Body of pancreas (tissue), 4 donors: ENCODE measurements around the gene C1orf167. TPM values are rescaled to one million over a fixed set of nuclear protein-coding genes. Genes with fewer than 3 reads are reported as not detected.

ENCODE experiments used
- ATAC-seq: fragments of 150-250 bp; one replicate; pipeline ENCODE4 v1.9.1; 2016
- DNase-seq, 4 donors: peaks; one replicate each; pipeline ENCODE4 v3.0.0-alpha.2; 2019
- H3K27ac ChIP-seq, 4 donors: fragments of 200-600 bp; sonication (generic); 1 replicate in 3 of 4; 2 replicates in 1 of 4; pipeline versions ENCODE4 v1.5.1 to v1.6.1; 2016 to 2019; ENCODE audit warnings: mild to moderate bottlenecking in 1 of 4, mixed read lengths in 1 of 4, moderate library complexity in 1 of 4
- H3K27me3 ChIP-seq, 2 donors: fragments of 200-600 bp; sonication (generic); one replicate each; pipeline ENCODE4 v1.6.0; 2016; ENCODE audit warnings: mild to moderate bottlenecking in 1 of 2
- H3K36me3 ChIP-seq, 2 donors: fragments of 200-600 bp; sonication (generic); replicated peaks in 1 of 2; 2 replicates each; pipeline ENCODE4 v1.5.1; 2016; ENCODE audit warnings: low read depth in 2 of 2; ENCODE audit not compliant: insufficient read depth in 1 of 2
- H3K4me1 ChIP-seq: fragments of 200-600 bp; sonication (generic); one replicate; pipeline ENCODE4 v1.6.0; 2016
- H3K4me3 ChIP-seq, 2 donors: fragments of 200-600 bp; sonication (generic); 1 replicate in 1 of 2; 2 replicates in 1 of 2; pipeline ENCODE4 v1.5.1; 2016 to 2019
- H3K9me3 ChIP-seq, 3 donors: fragments of 200-600 bp; sonication (generic); 1 replicate in 2 of 3; 2 replicates in 1 of 3; pipeline ENCODE4 v1.5.1; 2016
- CTCF ChIP-seq, 7 experiments: fragments of 450-650 bp in 4 of 7; fragments of 200-600 bp in 3 of 7; sonication (generic) in 3 of 7; IDR thresholded peaks; one replicate each; pipeline ENCODE4 v1.5.1; 2016 to 2019; ENCODE audit warnings: antibody characterized with exemption in 7 of 7
- POLR2A ChIP-seq, 3 donors: fragments of 450-650 bp; IDR thresholded peaks; one replicate each; pipeline ENCODE4 v1.6.1; 2016; ENCODE audit warnings: antibody characterized with exemption in 3 of 3, mild to moderate bottlenecking in 2 of 3
- WGBS, 2 donors: methylation state at CpG; one replicate each; pipeline ENCODE4 v1.1.5; 2017; 5-methylcytosine and 5-hydroxymethylcytosine counted together
- intact Hi-C: fragments of 100-400 bp; cut with DNase I; formaldehyde crosslinking; loops from one replicate; pipeline ENCODE4 v1.15.1; 2023
- total RNA-seq, 2 donors: library from RNA; depleted of rRNA; stranded (reverse); fragments of >200 nt; gene quantifications; one replicate each; pipeline ENCODE4 v1.1.0, GENCODE V29; 2016

Gene C1orf167
- total RNA-seq, 2 donors from 2014 or later: not detected

GRCh38 chr1:11749996-11750395 is 12.0 kb upstream of the C1orf167 start:
- Histone ChIP-seq H3K27ac (no peak overlapping the region), H3K27me3 (no peaks in the 10 kb centered on the region), H3K9me3 (no peaks in the 10 kb centered on the region), H3K36me3 (peaks cover 0 to 4% of the 10 kb centered on the region in 2 donors), H3K4me1 (peaks cover 52% of the 10 kb centered on the region), H3K4me3 (no peak overlapping the region)
- TF ChIP-seq CTCF (IDR thresholded peaks at IDR 0.05): no peak
- no peak for TF ChIP-seq POLR2A (IDR thresholded peaks at IDR 0.05)
- DNase-seq (no peak), ATAC-seq (no peak)
- 91 to 94% methylated on average over 12 to 15 of the region's 15 CpGs for WGBS, 2 donors
- intact Hi-C loops: no loop called here

- TF ChIP-seq CTCF (IDR thresholded peaks at IDR 0.05) (no peak), POLR2A (IDR thresholded peaks at IDR 0.05) (no peak)
- Histone ChIP-seq H3K9me3 (no peaks in the 10 kb centered on the region), H3K27me3 (no peaks in the 10 kb centered on the region), H3K4me3 (no peak overlapping the region), H3K27ac (no peak overlapping the region), H3K36me3 (peaks cover 0 to 4% of the 10 kb centered on the region in 2 donors), H3K4me1 (peaks cover 51% of the 10 kb centered on the region)
- intact Hi-C loops: no loop called here
- ATAC-seq (no peak), DNase-seq (no peak)
- 87 to 91% methylated on average over 4 to 9 of the region's 9 CpGs for WGBS, 2 donors
Observed at GRCh38 chr1:11751087-11751486, 10.9 kb upstream of the C1orf167 start.

- ATAC-seq: no peak
- intact Hi-C loops: no loop called here
- no peak for TF ChIP-seq CTCF (IDR thresholded peaks at IDR 0.05)
- TF ChIP-seq POLR2A (IDR thresholded peaks at IDR 0.05): no peak
- H3K4me3 ChIP-seq: no peak overlapping the region
- no peak overlapping the region for H3K27ac ChIP-seq
- no peak for DNase-seq
- H3K36me3 ChIP-seq: peaks cover 0 to 4% of the 10 kb centered on the region in 2 donors
- 63 to 78% methylated on average over 11 to 17 of the region's 17 CpGs for WGBS, 2 donors
- H3K9me3 ChIP-seq: no peaks in the 10 kb centered on the region
- peaks cover 37% of the 10 kb centered on the region for H3K4me1 ChIP-seq
- H3K27me3 ChIP-seq: no peaks in the 10 kb centered on the region
Observed at GRCh38 chr1:11752359-11753088, 9.5 kb upstream of the C1orf167 start.

GRCh38 chr1:11753555-11754208 is 8.3 kb upstream of the C1orf167 start:
- WGBS, 2 donors: 48 to 49% methylated on average over 4 to 7 of the region's 7 CpGs

More at GRCh38 chr1:11753555-11754208, 8.3 kb upstream of the C1orf167 start:
- DNase-seq (no peak), ATAC-seq (no peak)
- H3K36me3 ChIP-seq: peaks cover 0 to 2% of the 10 kb centered on the region in 2 donors
- peaks cover 31% of the 10 kb centered on the region for H3K4me1 ChIP-seq
- no peak overlapping the region for H3K27ac ChIP-seq
- H3K9me3 ChIP-seq: no peaks in the 10 kb centered on the region
- intact Hi-C loops: no loop called here
- no peak for TF ChIP-seq POLR2A (IDR thresholded peaks at IDR 0.05)
- no peak for TF ChIP-seq CTCF (IDR thresholded peaks at IDR 0.05)
- no peak overlapping the region for H3K4me3 ChIP-seq
- no peaks in the 10 kb centered on the region for H3K27me3 ChIP-seq
